Measurements from ENCODE around the gene TBCD.

TBCD gene

GRCh38 chr17:82841921-82842596 lies 90.2 kb downstream of the TBCD start:
- no peaks in the 10 kb centered on the region for H3K9me3 ChIP-seq (ENCODE audit: severe bottlenecking)
- ATAC-seq (ENCODE audit: low read depth): no peak
- no peak overlapping the region for H3K4me3 ChIP-seq (ENCODE audit: severe bottlenecking)
- peaks cover 33% of the 10 kb centered on the region for H3K4me1 ChIP-seq (ENCODE audit: insufficient read depth, poor library complexity, severe bottlenecking)
- H3K27me3 ChIP-seq (ENCODE audit: insufficient read depth, poor library complexity, severe bottlenecking): no peaks in the 10 kb centered on the region
- H3K27ac ChIP-seq (ENCODE audit: poor library complexity, severe bottlenecking): no peak overlapping the region
- TF ChIP-seq, protein P1, sequence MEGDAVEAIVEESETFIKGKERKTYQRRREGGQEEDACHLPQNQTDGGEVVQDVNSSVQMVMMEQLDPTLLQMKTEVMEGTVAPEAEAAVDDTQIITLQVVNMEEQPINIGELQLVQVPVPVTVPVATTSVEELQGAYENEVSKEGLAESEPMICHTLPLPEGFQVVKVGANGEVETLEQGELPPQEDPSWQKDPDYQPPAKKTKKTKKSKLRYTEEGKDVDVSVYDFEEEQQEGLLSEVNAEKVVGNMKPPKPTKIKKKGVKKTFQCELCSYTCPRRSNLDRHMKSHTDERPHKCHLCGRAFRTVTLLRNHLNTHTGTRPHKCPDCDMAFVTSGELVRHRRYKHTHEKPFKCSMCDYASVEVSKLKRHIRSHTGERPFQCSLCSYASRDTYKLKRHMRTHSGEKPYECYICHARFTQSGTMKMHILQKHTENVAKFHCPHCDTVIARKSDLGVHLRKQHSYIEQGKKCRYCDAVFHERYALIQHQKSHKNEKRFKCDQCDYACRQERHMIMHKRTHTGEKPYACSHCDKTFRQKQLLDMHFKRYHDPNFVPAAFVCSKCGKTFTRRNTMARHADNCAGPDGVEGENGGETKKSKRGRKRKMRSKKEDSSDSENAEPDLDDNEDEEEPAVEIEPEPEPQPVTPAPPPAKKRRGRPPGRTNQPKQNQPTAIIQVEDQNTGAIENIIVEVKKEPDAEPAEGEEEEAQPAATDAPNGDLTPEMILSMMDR (IDR thresholded peaks at IDR 0.05; ENCODE audit: poor library complexity, severe bottlenecking): no peak
- peak; percentile 42 for DNase-seq (ENCODE audit: low spot score)
- peaks cover 8% of the 10 kb centered on the region for H3K36me3 ChIP-seq (ENCODE audit: low read depth)

DNA sequence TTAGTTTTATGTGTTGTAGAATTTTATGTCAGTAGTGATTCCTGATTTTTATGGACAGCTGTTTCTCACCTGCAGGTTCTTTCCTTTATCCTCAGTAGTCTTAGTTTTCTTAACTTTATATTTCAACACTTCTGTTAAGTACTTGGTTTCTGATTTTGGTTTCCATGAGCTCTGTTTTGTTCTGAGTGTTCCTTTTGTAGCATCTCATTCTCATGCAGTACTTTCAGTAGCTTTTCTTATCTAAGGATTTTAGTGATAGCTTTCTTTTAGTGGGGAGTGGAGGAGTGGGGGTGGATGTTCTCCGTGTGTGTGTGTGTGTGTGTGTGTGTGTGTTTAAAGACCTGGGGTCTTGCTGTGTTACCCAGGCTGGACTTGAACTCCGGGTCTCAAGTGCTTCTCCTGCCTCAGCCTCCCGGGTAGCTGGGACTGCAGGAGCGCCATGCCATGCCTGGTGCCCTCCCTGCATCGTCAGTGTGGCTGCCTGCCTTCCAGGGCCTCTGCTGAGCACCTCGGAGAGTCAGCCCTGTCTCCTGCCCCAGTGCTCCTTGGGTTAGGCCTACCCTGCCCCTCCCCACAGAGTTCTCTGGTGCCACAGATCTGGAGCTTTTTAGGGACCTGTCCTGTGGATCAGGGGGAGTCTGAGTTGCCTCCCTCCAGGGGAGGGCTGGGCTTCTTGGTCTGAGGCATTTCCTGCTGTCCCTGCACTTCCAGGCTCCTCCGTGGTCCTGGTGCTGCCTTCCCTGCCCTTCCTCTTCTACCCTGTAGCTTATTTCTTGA lies 92.2 kb downstream of the TBCD start:
- no peak for ATAC-seq (ENCODE audit: low read depth)
- Histone ChIP-seq H3K27me3 (ENCODE audit: insufficient read depth, poor library complexity, severe bottlenecking) (no peaks in the 10 kb centered on the region), H3K9me3 (ENCODE audit: severe bottlenecking) (no peaks in the 10 kb centered on the region), H3K36me3 (ENCODE audit: low read depth) (no peaks in the 10 kb centered on the region), H3K4me3 (ENCODE audit: severe bottlenecking) (no peak overlapping the region), H3K27ac (ENCODE audit: poor library complexity, severe bottlenecking) (no peak overlapping the region), H3K4me1 (ENCODE audit: insufficient read depth, poor library complexity, severe bottlenecking) (peaks cover 20% of the 10 kb centered on the region)
- DNase-seq (ENCODE audit: low spot score): peak; percentile 50
- TF ChIP-seq, protein P1 (IDR thresholded peaks at IDR 0.05; ENCODE audit: poor library complexity, severe bottlenecking): no peak

- H3K4me3 ChIP-seq (ENCODE audit: severe bottlenecking): no peak overlapping the region
- H3K27me3 ChIP-seq (ENCODE audit: insufficient read depth, poor library complexity, severe bottlenecking): no peaks in the 10 kb centered on the region
- no peaks in the 10 kb centered on the region for H3K9me3 ChIP-seq (ENCODE audit: severe bottlenecking)
- DNase-seq (ENCODE audit: low spot score) (peak; percentile 51), ATAC-seq (ENCODE audit: low read depth) (no peak)
- TF ChIP-seq, protein P1 (IDR thresholded peaks at IDR 0.05; ENCODE audit: poor library complexity, severe bottlenecking): no peak
- no peak overlapping the region for H3K27ac ChIP-seq (ENCODE audit: poor library complexity, severe bottlenecking)
- peaks cover 15% of the 10 kb centered on the region for H3K4me1 ChIP-seq (ENCODE audit: insufficient read depth, poor library complexity, severe bottlenecking)
- no peaks in the 10 kb centered on the region for H3K36me3 ChIP-seq (ENCODE audit: low read depth)
Measured at GRCh38 chr17:82844796-82845162, 92.9 kb downstream of the TBCD start.

- TF ChIP-seq, protein P1 (IDR thresholded peaks at IDR 0.05; ENCODE audit: poor library complexity, severe bottlenecking): no peak
- H3K27me3 ChIP-seq (ENCODE audit: insufficient read depth, poor library complexity, severe bottlenecking): no peaks in the 10 kb centered on the region
- H3K4me1 ChIP-seq (ENCODE audit: insufficient read depth, poor library complexity, severe bottlenecking): peaks cover 10% of the 10 kb centered on the region
- ATAC-seq (ENCODE audit: low read depth): no peak
- H3K4me3 ChIP-seq (ENCODE audit: severe bottlenecking): no peak overlapping the region
- no peak overlapping the region for H3K27ac ChIP-seq (ENCODE audit: poor library complexity, severe bottlenecking)
- peak; percentile 52 for DNase-seq (ENCODE audit: low spot score)
- no peaks in the 10 kb centered on the region for H3K9me3 ChIP-seq (ENCODE audit: severe bottlenecking)
- no peaks in the 10 kb centered on the region for H3K36me3 ChIP-seq (ENCODE audit: low read depth)
Measured at GRCh38 chr17:82845163-82845807, 93.4 kb downstream of the TBCD start.

Measured in RWPE2 (cell line).